Activated naive CD8-positive, alpha-beta T cell treated with anti-CD3 and anti-CD28 coated beads, Interleukin-2, amount 10 ng/mL, durations not matched to agents 7 days and 5 days (primary cell): Measurements from ENCODE around the gene CTNNA2. TPM values are rescaled to one million over a fixed set of nuclear protein-coding genes. Genes with fewer than 3 reads are reported as not detected.

ENCODE experiments used
- ATAC-seq: fragments of 150-1000 bp; cut with Tn5 transposase; one replicate; pipeline ENCODE4 v1.10.0; 2021; ENCODE audit warnings: low read depth, moderate library complexity
- POLR2A ChIA-PET: fragments of 350-600 bp; sonication (Branson Sonifier 250); formaldehyde crosslinking; loops from one replicate; lab custom pipeline; 2021; ENCODE audit warnings: antibody characterized with exemption; lab: Charles Lee
- DNase-seq: peaks from one replicate; pipeline ENCODE4 v3.0.0; 2021
- H3K27ac Mint-ChIP-seq: one replicate; pipeline ENCODE4 v1.8.0; 2022; ENCODE audit warnings: mild to moderate bottlenecking, mixed read lengths
- H3K27me3 Mint-ChIP-seq: one replicate; pipeline ENCODE4 v1.8.0; 2022; ENCODE audit warnings: mild to moderate bottlenecking, moderate library complexity, mixed read lengths
- H3K36me3 Mint-ChIP-seq: one replicate; pipeline ENCODE4 v1.8.0; 2021; ENCODE audit warnings: mild to moderate bottlenecking, mixed read lengths
- H3K4me1 Mint-ChIP-seq: one replicate; pipeline ENCODE4 v1.8.0; 2021; ENCODE audit warnings: mixed read lengths
- H3K4me3 Mint-ChIP-seq: one replicate; pipeline ENCODE4 v1.8.0; 2022; ENCODE audit warnings: mild to moderate bottlenecking, moderate library complexity, mixed read lengths
- H3K9me3 Mint-ChIP-seq: one replicate; pipeline ENCODE4 v1.8.0; 2021; ENCODE audit warnings: mixed read lengths
- total RNA-seq, 2 experiments: library from RNA; stranded (reverse); gene quantifications; one replicate each; pipeline ENCODE4 v1.2.3, GENCODE V29; 2021

CTNNA2 gene
- total RNA-seq, 2 experiments from 2014 or later, result not detected

- no peak overlapping the region for H3K27ac Mint-ChIP-seq
- POLR2A ChIA-PET, result no interaction called here
- ATAC-seq, result no peak
- H3K4me3 Mint-ChIP-seq, result no peak overlapping the region
- no peaks in the 10 kb centered on the region for H3K4me1 Mint-ChIP-seq
- H3K36me3 Mint-ChIP-seq, result no peaks in the 10 kb centered on the region
- DNase-seq, result no peak
- no peaks in the 10 kb centered on the region for H3K9me3 Mint-ChIP-seq
- no peaks in the 10 kb centered on the region for H3K27me3 Mint-ChIP-seq
Measured at GRCh38 chr2:80354858-80355257, 842.0 kb downstream of the CTNNA2 start.

GRCh38 chr2:80361904-80362303 is 849.1 kb downstream of the CTNNA2 start:
- H3K9me3 Mint-ChIP-seq, result no peaks in the 10 kb centered on the region
- no peak for DNase-seq
- no peak overlapping the region for H3K4me3 Mint-ChIP-seq
- H3K4me1 Mint-ChIP-seq, result no peaks in the 10 kb centered on the region
- POLR2A ChIA-PET, result no interaction called here
- H3K36me3 Mint-ChIP-seq, result no peaks in the 10 kb centered on the region
- H3K27ac Mint-ChIP-seq, result no peak overlapping the region
- no peak for ATAC-seq
- H3K27me3 Mint-ChIP-seq, result no peaks in the 10 kb centered on the region

DNA sequence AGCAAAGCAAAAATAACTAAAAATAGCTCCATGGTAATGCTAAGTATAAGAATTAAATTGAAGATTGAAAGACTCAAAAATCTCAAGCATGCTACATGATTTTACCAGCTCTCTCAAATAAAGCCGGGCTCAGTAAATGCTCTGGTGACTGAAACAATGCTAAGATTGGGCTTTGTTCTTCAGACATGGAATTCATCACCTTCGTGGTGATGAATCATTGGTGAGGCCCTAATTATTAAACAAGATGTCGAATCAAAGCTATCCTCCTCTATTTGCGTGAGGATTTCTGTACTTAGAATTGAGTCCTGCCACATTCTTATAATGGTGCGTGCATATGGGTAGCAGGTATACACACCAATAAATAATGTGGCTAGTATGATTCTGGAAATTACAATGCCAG is 850.5 kb downstream of the CTNNA2 start:
- H3K9me3 Mint-ChIP-seq, result no peaks in the 10 kb centered on the region
- POLR2A ChIA-PET, result no interaction called here
- no peak overlapping the region for H3K4me3 Mint-ChIP-seq
- DNase-seq (no peak), ATAC-seq (no peak)
- H3K36me3 Mint-ChIP-seq, result no peaks in the 10 kb centered on the region
- no peaks in the 10 kb centered on the region for H3K27me3 Mint-ChIP-seq
- no peak overlapping the region for H3K27ac Mint-ChIP-seq
- H3K4me1 Mint-ChIP-seq, result no peaks in the 10 kb centered on the region

GRCh38 chr2:80363791-80364349 is 851.0 kb downstream of the CTNNA2 start:
- POLR2A ChIA-PET, result no interaction called here
- Mint-ChIP-seq H3K27ac (no peak overlapping the region), H3K27me3 (no peaks in the 10 kb centered on the region), H3K4me3 (no peak overlapping the region), H3K9me3 (no peaks in the 10 kb centered on the region), H3K4me1 (no peaks in the 10 kb centered on the region), H3K36me3 (no peaks in the 10 kb centered on the region)
- ATAC-seq (no peak), DNase-seq (no peak)

DNA sequence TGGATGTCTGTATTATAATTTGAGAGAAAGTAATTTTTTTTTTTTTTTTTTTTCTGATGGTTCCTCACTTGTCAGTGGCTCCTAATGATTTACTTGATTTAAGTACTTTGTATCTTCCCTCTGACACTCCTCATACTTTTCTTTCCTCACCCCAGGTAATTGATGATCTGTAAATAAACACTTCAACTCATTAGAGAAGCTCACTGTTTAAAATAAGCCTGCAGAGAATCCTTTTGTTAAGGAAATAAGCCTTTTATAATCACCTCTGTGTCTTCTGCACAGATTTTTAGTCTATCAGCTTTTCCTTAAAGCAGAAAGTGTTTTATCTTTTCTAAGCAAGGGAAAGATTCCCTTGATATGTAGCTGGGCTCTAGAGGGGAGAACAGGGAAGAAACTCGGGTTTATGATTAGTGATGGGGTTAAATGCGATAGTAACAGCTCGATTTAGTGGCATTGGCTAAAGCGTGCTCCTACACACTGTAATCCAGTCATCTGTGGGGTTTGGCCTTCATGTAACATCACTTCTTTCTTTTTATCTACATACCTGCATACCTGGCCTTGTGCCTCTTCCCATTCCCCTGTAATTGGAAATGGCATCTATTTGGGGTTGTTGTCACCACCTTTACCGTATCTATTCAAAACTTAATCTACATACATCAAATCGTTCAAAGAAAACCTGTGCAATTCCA is 851.8 kb downstream of the CTNNA2 start:
- ATAC-seq, result no peak
- Mint-ChIP-seq H3K4me1 (no peaks in the 10 kb centered on the region), H3K9me3 (peaks cover 1% of the 10 kb centered on the region), H3K4me3 (no peak overlapping the region), H3K36me3 (no peaks in the 10 kb centered on the region), H3K27me3 (no peaks in the 10 kb centered on the region), H3K27ac (no peak overlapping the region)
- POLR2A ChIA-PET, result no interaction called here
- no peak for DNase-seq

- no peak for ATAC-seq
- H3K27ac Mint-ChIP-seq, result no peak overlapping the region
- H3K4me3 Mint-ChIP-seq, result no peak overlapping the region
- POLR2A ChIA-PET, result no interaction called here
- H3K9me3 Mint-ChIP-seq, result peaks cover 1% of the 10 kb centered on the region
- no peaks in the 10 kb centered on the region for H3K36me3 Mint-ChIP-seq
- H3K27me3 Mint-ChIP-seq, result no peaks in the 10 kb centered on the region
- H3K4me1 Mint-ChIP-seq, result no peaks in the 10 kb centered on the region
- no peak for DNase-seq
Measured at GRCh38 chr2:80365762-80366161, 852.9 kb downstream of the CTNNA2 start.

DNA sequence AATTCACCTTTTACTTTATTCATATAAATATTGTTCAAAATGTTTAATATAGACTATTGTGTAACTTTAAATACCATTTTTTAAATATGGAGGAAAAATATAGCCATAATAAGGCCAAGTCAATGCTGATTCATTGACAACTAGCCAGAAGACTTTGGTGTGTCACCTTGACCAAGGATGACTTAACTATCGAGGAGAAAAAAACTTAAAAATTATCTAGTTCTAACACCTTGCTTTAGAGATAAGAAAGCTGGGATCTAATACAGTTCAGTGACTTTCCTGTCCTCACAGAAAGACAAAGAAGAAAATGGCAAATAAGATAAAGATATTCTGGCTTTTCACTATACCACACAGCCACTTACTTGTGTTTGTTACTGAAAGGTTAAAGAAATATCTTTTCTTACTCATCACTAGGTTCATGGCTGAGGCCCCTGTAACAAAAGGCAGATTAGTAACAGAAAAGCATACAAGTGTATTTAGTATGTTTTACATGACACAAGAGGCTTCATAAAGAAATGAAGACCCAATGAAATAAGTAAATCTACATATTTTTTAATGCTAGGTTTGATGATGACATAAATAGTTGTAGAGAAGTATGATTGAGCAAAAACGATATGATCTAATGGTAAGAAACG is 857.6 kb downstream of the CTNNA2 start:
- Mint-ChIP-seq H3K27ac (no peak overlapping the region), H3K4me3 (no peak overlapping the region), H3K9me3 (peaks cover 6% of the 10 kb centered on the region), H3K27me3 (no peaks in the 10 kb centered on the region), H3K4me1 (no peaks in the 10 kb centered on the region), H3K36me3 (no peaks in the 10 kb centered on the region)
- ATAC-seq (no peak), DNase-seq (no peak)
- POLR2A ChIA-PET, result no interaction called here

DNA sequence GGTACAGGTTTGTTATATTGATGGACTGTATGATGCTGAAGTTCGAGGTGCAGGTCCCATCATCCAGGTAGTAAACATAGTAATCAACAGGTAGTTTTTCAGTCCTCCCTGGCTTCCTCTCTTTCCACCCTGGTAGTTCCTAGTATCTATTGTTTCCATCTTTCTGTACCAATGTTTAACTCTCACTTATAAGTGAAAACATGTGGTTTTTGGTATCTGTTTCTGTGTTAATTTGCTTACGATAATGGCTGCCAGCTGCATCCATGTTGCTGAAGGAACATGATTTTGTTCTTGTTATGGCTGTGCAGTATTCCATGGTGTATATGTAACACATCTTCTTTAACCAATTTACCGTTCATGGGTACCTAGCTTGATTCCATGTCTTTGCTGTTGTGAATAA is 861.3 kb downstream of the CTNNA2 start:
- POLR2A ChIA-PET, result no interaction called here
- H3K27me3 Mint-ChIP-seq, result no peaks in the 10 kb centered on the region
- no peaks in the 10 kb centered on the region for H3K4me1 Mint-ChIP-seq
- H3K4me3 Mint-ChIP-seq, result no peak overlapping the region
- DNase-seq (no peak), ATAC-seq (no peak)
- H3K9me3 Mint-ChIP-seq, result peaks cover 8% of the 10 kb centered on the region
- H3K36me3 Mint-ChIP-seq, result no peaks in the 10 kb centered on the region
- H3K27ac Mint-ChIP-seq, result no peak overlapping the region

DNA sequence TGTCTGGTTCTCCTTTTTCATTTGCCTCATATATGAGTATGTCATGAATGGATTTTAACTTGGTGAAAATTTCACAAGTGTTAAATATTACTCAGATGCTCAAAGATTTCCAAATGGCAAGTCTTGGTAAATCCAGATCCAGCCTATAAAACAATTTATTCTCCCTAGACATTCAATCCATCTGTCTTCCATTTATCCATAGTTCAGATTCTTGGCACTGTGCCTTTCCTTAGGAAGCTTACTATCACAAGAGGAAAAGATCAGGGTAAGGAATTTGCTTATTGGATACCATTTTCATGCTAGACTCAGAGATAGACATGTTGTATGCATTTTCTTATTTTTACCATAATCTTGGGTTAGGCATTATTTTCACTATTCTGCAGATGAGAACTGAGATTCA is 864.2 kb downstream of the CTNNA2 start:
- no peak overlapping the region for H3K4me3 Mint-ChIP-seq
- no peaks in the 10 kb centered on the region for H3K4me1 Mint-ChIP-seq
- no peaks in the 10 kb centered on the region for H3K27me3 Mint-ChIP-seq
- POLR2A ChIA-PET, result no interaction called here
- ATAC-seq (no peak), DNase-seq (no peak)
- H3K9me3 Mint-ChIP-seq, result peaks cover 2% of the 10 kb centered on the region
- H3K27ac Mint-ChIP-seq, result no peak overlapping the region
- no peaks in the 10 kb centered on the region for H3K36me3 Mint-ChIP-seq

- Mint-ChIP-seq H3K27me3 (no peaks in the 10 kb centered on the region), H3K36me3 (no peaks in the 10 kb centered on the region), H3K4me1 (no peaks in the 10 kb centered on the region), H3K9me3 (peaks cover 2% of the 10 kb centered on the region), H3K27ac (no peak overlapping the region), H3K4me3 (no peak overlapping the region)
- POLR2A ChIA-PET, result no interaction called here
- no peak for DNase-seq
- ATAC-seq, result no peak
Measured at GRCh38 chr2:80380736-80381135, 867.9 kb downstream of the CTNNA2 start.

- POLR2A ChIA-PET, result no interaction called here
- Mint-ChIP-seq H3K4me3 (no peak overlapping the region), H3K27ac (no peak overlapping the region), H3K4me1 (no peaks in the 10 kb centered on the region), H3K36me3 (no peaks in the 10 kb centered on the region), H3K27me3 (no peaks in the 10 kb centered on the region), H3K9me3 (peaks cover 2% of the 10 kb centered on the region)
- DNase-seq (no peak), ATAC-seq (no peak)
Measured at GRCh38 chr2:80381666-80382065, 868.8 kb downstream of the CTNNA2 start.

DNA sequence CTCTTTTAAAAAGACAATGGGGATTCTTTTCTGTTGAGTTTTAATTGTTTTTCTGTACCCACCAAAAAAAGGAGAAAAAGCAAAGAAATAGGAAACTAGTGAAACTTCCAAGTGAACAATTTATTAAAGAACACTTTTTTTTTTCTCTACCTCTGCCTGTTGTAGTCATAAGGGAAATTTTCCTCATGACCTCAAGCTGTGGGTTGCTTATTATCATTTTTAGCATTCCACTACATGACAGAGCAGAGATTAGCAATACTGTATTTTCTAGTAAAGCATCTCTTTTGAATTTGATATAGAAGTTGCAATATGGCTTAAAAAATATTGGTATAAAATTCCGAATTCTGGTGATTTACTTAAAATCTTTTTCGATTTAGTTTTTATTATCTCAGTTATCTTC is 879.6 kb downstream of the CTNNA2 start:
- H3K4me3 Mint-ChIP-seq, result no peak overlapping the region
- H3K4me1 Mint-ChIP-seq, result no peaks in the 10 kb centered on the region
- no peak overlapping the region for H3K27ac Mint-ChIP-seq
- no peaks in the 10 kb centered on the region for H3K36me3 Mint-ChIP-seq
- no peaks in the 10 kb centered on the region for H3K27me3 Mint-ChIP-seq
- peaks cover 3% of the 10 kb centered on the region for H3K9me3 Mint-ChIP-seq
- no peak for ATAC-seq
- POLR2A ChIA-PET, result no interaction called here
- DNase-seq, result no peak

DNA sequence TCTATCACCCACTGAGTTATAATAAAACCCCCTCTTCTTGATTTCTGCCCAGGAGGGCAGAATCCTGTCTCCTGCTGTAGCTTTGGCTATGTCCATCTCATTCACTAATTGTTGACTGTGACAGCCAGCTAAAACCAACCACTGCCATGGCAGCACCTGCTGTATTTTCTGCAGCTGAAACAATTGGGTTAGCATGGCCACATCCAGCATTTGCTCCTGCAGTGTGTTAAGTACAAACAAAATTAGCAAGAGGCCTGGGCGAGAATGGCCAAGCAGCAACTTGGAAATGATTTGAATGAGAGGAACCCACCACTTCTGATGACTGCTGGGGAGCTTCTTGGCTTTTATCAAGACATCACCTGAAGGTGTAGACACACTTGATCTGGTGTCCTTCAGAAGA is 881.1 kb downstream of the CTNNA2 start:
- H3K4me3 Mint-ChIP-seq, result no peak overlapping the region
- H3K27me3 Mint-ChIP-seq, result no peaks in the 10 kb centered on the region
- no peak for DNase-seq
- H3K36me3 Mint-ChIP-seq, result no peaks in the 10 kb centered on the region
- ATAC-seq, result no peak
- peaks cover 6% of the 10 kb centered on the region for H3K9me3 Mint-ChIP-seq
- no peaks in the 10 kb centered on the region for H3K4me1 Mint-ChIP-seq
- POLR2A ChIA-PET, result no interaction called here
- no peak overlapping the region for H3K27ac Mint-ChIP-seq

GRCh38 chr2:80395251-80395650 is 882.4 kb downstream of the CTNNA2 start:
- Mint-ChIP-seq H3K27ac (no peak overlapping the region), H3K27me3 (no peaks in the 10 kb centered on the region), H3K36me3 (no peaks in the 10 kb centered on the region), H3K4me1 (no peaks in the 10 kb centered on the region), H3K4me3 (no peak overlapping the region), H3K9me3 (peaks cover 6% of the 10 kb centered on the region)
- ATAC-seq, result no peak
- POLR2A ChIA-PET, result no interaction called here
- DNase-seq, result no peak
